A673 (cell line): Measurements from ENCODE around the gene PCSK7. TPM values are rescaled to one million over a fixed set of nuclear protein-coding genes. Genes with fewer than 3 reads are reported as not detected.

Experiments
- BruUV-seq: library from RNA; stranded (reverse); fragments of 400-500 nt; replicated peaks from 2 replicates; lab custom pipeline; 2021; lab: Mats Ljungman, UMichigan
- CTCF ChIA-PET: fragments of 300-600 bp; sonication (Branson Sonifier 250); formaldehyde crosslinking; loops from one replicate; lab custom pipeline; 2022; ENCODE audit warnings: antibody characterized with exemption; lab: Charles Lee
- POLR2A ChIA-PET: fragments of 300-600 bp; sonication (Branson Sonifier 250); formaldehyde crosslinking; loops from one replicate; lab custom pipeline; 2022; ENCODE audit warnings: antibody characterized with exemption; ENCODE audit not compliant: low non-redundant PET; lab: Charles Lee
- DNase-seq: peaks from one replicate; pipeline ENCODE4 v3.0.0-alpha.2; 2015; ENCODE audit warnings: low spot score
- H3K27ac ChIP-seq: fragments of 200-600 bp; sonication (generic); 2 replicates; pipeline ENCODE4 v1.5.1; 2016; ENCODE audit warnings: mixed run types, low read depth, mild to moderate bottlenecking, mixed read lengths, antibody characterized with exemption, low read length; ENCODE audit not compliant: poor library complexity, severe bottlenecking
- H3K27me3 ChIP-seq: fragments of 200-600 bp; sonication (generic); replicated peaks from 2 replicates; pipeline ENCODE4 v1.6.1; 2017; ENCODE audit warnings: mixed run types, low read depth, mild to moderate bottlenecking, mixed read lengths, antibody characterized with exemption, low read length; ENCODE audit not compliant: insufficient read depth, poor library complexity
- H3K36me3 ChIP-seq: fragments of 200-600 bp; sonication (generic); 2 replicates; pipeline ENCODE4 v1.6.1; 2016; ENCODE audit warnings: mixed run types, mild to moderate bottlenecking, mixed read lengths, antibody characterized with exemption, low read length; ENCODE audit not compliant: insufficient read depth, poor library complexity, severe bottlenecking
- H3K4me1 ChIP-seq: fragments of 200-600 bp; sonication (generic); 2 replicates; pipeline ENCODE4 v1.6.1; 2017; ENCODE audit warnings: mixed run types, mild to moderate bottlenecking, mixed read lengths, antibody characterized with exemption, low read length; ENCODE audit not compliant: insufficient read depth, poor library complexity, severe bottlenecking
- H3K4me3 ChIP-seq: fragments of 200-600 bp; sonication (generic); 2 replicates; pipeline ENCODE4 v1.5.1; 2016; ENCODE audit warnings: low read depth, mixed run types, mild to moderate bottlenecking, mixed read lengths, low read length; ENCODE audit not compliant: poor library complexity, severe bottlenecking
- H3K9me3 ChIP-seq: fragments of 200-600 bp; sonication (generic); 2 replicates; pipeline ENCODE4 v1.6.1; 2016; ENCODE audit warnings: mixed run types, low read depth, mild to moderate bottlenecking, mixed read lengths, antibody characterized with exemption, low read length; ENCODE audit not compliant: poor library complexity, severe bottlenecking
- CTCF ChIP-seq: fragments of 300-800, 200-600 bp; sonication (generic); conservative IDR thresholded peaks from 2 replicates; pipeline ENCODE4 v1.5.1; 2017; ENCODE audit warnings: low read depth, mild to moderate bottlenecking, antibody characterized with exemption, low read length, moderate library complexity, mixed read lengths
- EZH2 ChIP-seq: fragments of 200-600 bp; sonication (generic); IDR thresholded peaks from 2 replicates; pipeline ENCODE4 v1.6.1; 2017; ENCODE audit warnings: borderline replicate concordance, low read depth, mild to moderate bottlenecking, mixed read lengths, antibody characterized with exemption, low read length; ENCODE audit not compliant: poor library complexity, severe bottlenecking
- intact Hi-C: fragments of 100-400 bp; cut with micrococcal nuclease; formaldehyde crosslinking; loops from one replicate; pipeline ENCODE4 v1.10.0; 2022; ENCODE audit not compliant: unreplicated experiment
- total RNA-seq: library from RNA; stranded (reverse); gene quantifications from 2 replicates; pipeline ENCODE4 v1.2.3, GENCODE V29; 2021

Gene PCSK7
- total RNA-seq, 1 experiment from 2014 or later, result 49.0 TPM

DNA sequence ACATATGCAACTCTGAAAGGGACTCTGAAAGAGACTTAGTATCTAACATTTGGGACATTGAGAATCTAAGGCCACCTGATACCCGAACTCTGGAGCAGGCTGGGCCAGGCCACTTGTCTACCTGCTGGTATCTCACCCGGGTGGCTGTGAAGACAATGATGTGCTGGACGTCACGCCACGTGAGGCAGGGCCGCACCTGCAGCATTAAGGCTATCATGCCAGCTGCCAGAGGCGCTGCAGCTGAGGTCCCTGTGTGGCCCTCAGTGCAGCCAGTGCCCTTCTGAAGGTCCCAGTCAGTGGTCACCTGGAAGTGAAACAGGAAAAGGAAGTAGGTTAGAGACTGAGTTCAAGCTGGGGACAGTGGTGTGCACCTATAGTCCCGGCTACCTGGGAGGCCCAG is 12.4 kb downstream of the PCSK7 start:
- POLR2A ChIA-PET, result no interaction called here

GRCh38 chr11:117219001-117219400 is 12.9 kb downstream of the PCSK7 start:
- Histone ChIP-seq H3K9me3 (no peaks in the 10 kb centered on the region), H3K27me3 (no peaks in the 10 kb centered on the region), H3K4me1 (peaks cover 23% of the 10 kb centered on the region), H3K27ac (no peak overlapping the region), H3K4me3 (no peak overlapping the region), H3K36me3 (peaks cover 10% of the 10 kb centered on the region)
- BruUV-seq, result no TSS peak
- intact Hi-C loops, result no loop called here
- TF ChIP-seq EZH2, result no peak
- TF ChIP-seq CTCF, result no peak
- POLR2A ChIA-PET, result no interaction called here
- DNase-seq, result no peak
- CTCF ChIA-PET, result interaction anchor here (0.8 kb wide), 1 partner anchor 37 kb away, joined by 3 read pairs; no protein-coding TSS in a partner anchor

More for the DNA sequence above, 12.4 kb downstream of the PCSK7 start:
- no peak overlapping the region for H3K4me3 ChIP-seq
- DNase-seq, result no peak
- H3K9me3 ChIP-seq, result no peaks in the 10 kb centered on the region
- intact Hi-C loops, result no loop called here
- TF ChIP-seq CTCF (no peak), EZH2 (no peak)
- H3K36me3 ChIP-seq, result peaks cover 10% of the 10 kb centered on the region
- no peaks in the 10 kb centered on the region for H3K27me3 ChIP-seq
- CTCF ChIA-PET, result no interaction called here
- no TSS peak for BruUV-seq
- peaks cover 23% of the 10 kb centered on the region for H3K4me1 ChIP-seq
- no peak overlapping the region for H3K27ac ChIP-seq

DNA sequence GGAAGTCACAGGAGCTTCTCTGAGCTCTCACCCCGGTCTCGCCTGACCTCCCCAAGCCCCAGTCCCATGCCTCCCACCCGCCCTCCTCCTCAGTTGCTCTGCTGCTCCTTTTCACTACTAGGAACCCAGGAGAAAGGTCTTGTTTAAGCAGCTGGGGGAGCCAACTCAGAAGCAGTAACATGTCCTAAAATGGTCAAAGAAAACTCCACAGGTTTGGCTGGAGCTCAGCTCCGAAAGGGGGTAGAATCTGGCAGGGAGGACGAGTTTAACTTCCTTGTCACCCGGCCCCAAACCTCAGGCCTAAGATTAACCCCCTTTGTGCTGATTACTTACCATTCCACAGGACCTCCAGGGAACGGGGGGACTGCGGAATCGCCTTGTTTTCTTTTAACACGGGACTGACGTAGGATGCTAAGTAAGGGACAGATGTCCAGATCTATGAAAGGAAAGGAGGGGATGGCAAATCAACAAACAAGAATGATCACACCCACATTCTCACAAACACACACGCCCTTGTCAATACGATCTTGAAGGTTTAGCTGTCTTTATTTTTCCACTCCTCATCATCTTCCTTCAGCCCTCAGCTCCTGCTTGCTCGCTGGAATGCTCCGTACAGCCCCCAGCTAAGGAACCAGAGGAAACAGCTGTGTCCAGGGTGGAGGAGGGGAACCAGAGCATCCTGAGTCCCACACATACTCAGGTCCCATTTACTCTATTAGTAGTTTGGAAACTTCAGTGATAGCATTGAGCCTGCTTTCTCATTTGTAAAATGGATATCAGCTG is 13.5 kb downstream of the PCSK7 start:
- POLR2A ChIA-PET, result no interaction called here
- CTCF ChIA-PET, result interaction anchor here (0.7 to 0.8 kb wide), 2 partner anchors 8 to 37 kb away, joined by 3 to 9 read pairs; no protein-coding TSS in a partner anchor
- Histone ChIP-seq H3K36me3 (peaks cover 10% of the 10 kb centered on the region), H3K4me1 (peaks cover 23% of the 10 kb centered on the region), H3K27me3 (no peaks in the 10 kb centered on the region), H3K27ac (no peak overlapping the region), H3K4me3 (no peak overlapping the region), H3K9me3 (no peaks in the 10 kb centered on the region)
- TF ChIP-seq EZH2, result no peak
- TF ChIP-seq CTCF, result no peak
- no TSS peak for BruUV-seq
- DNase-seq, result no peak
- intact Hi-C loops, result no loop called here
